H1 (cell line): ENCODE measurements around the gene PIEZO1.

ENCODE experiments used
- ASH2L ChIP-seq: fragments of 200-600, 300-600 bp; sonication (generic); IDR thresholded peaks from one replicate; pipeline ENCODE4 v1.7.1; 2017; ENCODE audit warnings: low read length
- CEBPB ChIP-seq: IDR thresholded peaks from 2 replicates; pipeline ENCODE4 v1.6.1; 2012; ENCODE audit warnings: low read depth, low read length
- CTCF ChIP-seq, 3 experiments: IDR thresholded peaks; 1 replicate in 2 of 3; 2 replicates in 1 of 3; pipeline versions ENCODE4 v1.5.1 to v1.6.1; 2011; ENCODE audit warnings: low read length in 3 of 3, mild to moderate bottlenecking in 3 of 3, inconsistent platforms in 2 of 3, low read depth in 1 of 3, moderate library complexity in 1 of 3; ENCODE audit not compliant: insufficient read depth in 1 of 3; ENCODE audit errors: control extremely low read depth in 1 of 3
- EGR1 ChIP-seq: IDR thresholded peaks from 2 replicates; pipeline ENCODE4 v1.6.1; 2011; ENCODE audit warnings: low read depth, low read length, borderline replicate concordance
- EZH2 ChIP-seq: fragments of 200-600 bp; sonication (generic); IDR thresholded peaks from 2 replicates; pipeline ENCODE4 v1.7.1; 2012; ENCODE audit warnings: low read depth, mild to moderate bottlenecking, moderate library complexity, low read length, inconsistent platforms; ENCODE audit not compliant: severe bottlenecking
- PHF8 ChIP-seq: fragments of 200-600 bp; sonication (generic); conservative IDR thresholded peaks from 2 replicates; pipeline ENCODE4 v1.7.1; 2012; ENCODE audit warnings: low read depth, mild to moderate bottlenecking, inconsistent platforms, low read length, moderate library complexity
- POLR2A ChIP-seq, 2 experiments: IDR thresholded peaks; 1 replicate in 1 of 2; 2 replicates in 1 of 2; pipeline ENCODE4 v1.6.1; 2011; ENCODE audit warnings: low read depth in 2 of 2, low read length in 2 of 2, mild to moderate bottlenecking in 2 of 2; ENCODE audit errors: control extremely low read depth in 1 of 2
- POLR2AphosphoS5 ChIP-seq: IDR thresholded peaks from 2 replicates; pipeline ENCODE4 v1.6.1; 2011; ENCODE audit warnings: low read depth, low read length
- SIN3A ChIP-seq, 2 experiments: IDR thresholded peaks in 1 of 2; conservative IDR thresholded peaks in 1 of 2; 2 replicates each; pipeline ENCODE4 v1.6.1; 2011 to 2012; ENCODE audit warnings: low read length in 2 of 2, improper control_type of control experiment in 1 of 2, low read depth in 1 of 2, mild to moderate bottlenecking in 1 of 2

DNA sequence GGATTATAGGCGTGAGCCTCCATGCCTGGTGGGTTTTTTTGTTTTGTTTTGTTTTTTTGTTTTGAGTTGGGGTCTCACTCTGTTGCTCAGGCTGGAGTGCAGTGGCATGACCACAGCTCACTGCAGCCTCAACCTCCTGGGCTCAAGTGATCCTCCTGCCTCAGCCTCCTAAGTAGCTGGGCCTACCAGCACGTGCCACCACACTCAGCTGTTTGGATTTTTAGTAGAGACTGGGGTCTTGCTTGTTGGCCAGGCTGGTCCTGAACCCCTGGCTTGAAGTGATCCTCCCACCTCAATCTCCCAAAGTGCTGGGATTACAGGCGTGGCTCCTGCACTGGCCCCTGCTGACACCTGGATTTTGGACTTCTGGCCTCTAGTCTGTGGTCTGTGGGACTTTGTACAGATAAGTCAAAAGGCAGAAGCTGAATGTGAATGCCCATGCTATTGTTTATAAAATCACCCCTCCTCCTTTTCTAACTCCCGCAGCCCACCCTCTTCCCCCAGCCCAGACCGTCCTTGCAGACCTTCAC lies 104.4 kb downstream of the PIEZO1 start:
- TF ChIP-seq SIN3A (conservative IDR thresholded peaks at IDR 0.05 in 1 of 2, IDR thresholded peaks at IDR 0.05 in 1 of 2; ENCODE audit: low read depth in 1 of 2, low read length in 2 of 2) (no peak), EGR1 (no peak), POLR2A (IDR thresholded peaks at IDR 0.05; ENCODE audit: control extremely low read depth in 1 of 2, low read depth in 2 of 2, low read length in 2 of 2) (no peak), EZH2 (no peak), PHF8 (no peak), CEBPB (no peak), CTCF (IDR thresholded peaks at IDR 0.05; ENCODE audit: control extremely low read depth in 1 of 3, insufficient read depth in 1 of 3, low read depth in 1 of 3, low read length in 3 of 3) (no peak), POLR2AphosphoS5 (no peak), ASH2L (no peak)
